ENCODE data around the gene ZNF296. TPM values are rescaled to one million over a fixed set of nuclear protein-coding genes. Genes with fewer than 3 reads are reported as not detected.

The ZNF296 gene
- total and polyA plus RNA-seq, 2 donors (not counting 3 experiments of a cell fraction or from before 2014, with no cell fraction given), result 0.35 to 1.8 TPM

DNA sequence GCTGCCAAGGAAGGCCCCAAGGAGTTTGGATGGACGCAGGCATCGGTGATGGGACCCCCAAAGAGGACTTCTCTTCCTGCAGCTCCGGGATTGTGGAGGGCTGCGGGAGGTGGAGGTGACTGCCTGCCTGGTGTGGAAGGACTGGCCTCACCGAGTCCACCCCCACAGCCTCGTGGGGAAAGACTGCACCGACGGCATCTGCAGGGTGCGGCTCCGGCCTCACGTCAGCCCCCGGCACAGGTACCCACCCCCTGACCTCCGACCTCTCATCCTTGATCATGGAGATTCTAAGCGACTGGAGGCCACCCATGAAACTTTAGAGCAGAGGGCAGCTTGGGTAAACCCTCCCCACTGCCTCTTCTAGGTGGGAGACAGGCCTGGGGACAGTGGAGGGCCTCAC is 54.3 kb downstream of the ZNF296 start:
- Histone ChIP-seq H2AFZ (ENCODE audit: low read depth, low read length) (no peak overlapping the region), H4K20me1 (replicated peaks; ENCODE audit: control insufficient read depth, extremely low read depth, insufficient read depth, low read length) (no peaks in the 10 kb centered on the region), H3K79me2 (ENCODE audit: control insufficient read depth, insufficient read depth, low read length) (no peaks in the 10 kb centered on the region), H3K27me3 (ENCODE audit: control insufficient read depth in 2 of 2, insufficient read depth in 2 of 2, low read length in 2 of 2) (no peaks in the 10 kb centered on the region), H3K9me3 (replicated peaks; ENCODE audit: control insufficient read depth, insufficient read depth, low read length) (no peaks in the 10 kb centered on the region), H3K4me3 (replicated peaks in 1 of 3; ENCODE audit: insufficient read depth in 1 of 3, low read depth in 1 of 3, low read length in 3 of 3) (no peak overlapping the region), H3K36me3 (ENCODE audit: control insufficient read depth in 2 of 2, extremely low read depth in 1 of 2, insufficient read depth in 2 of 2, low read length in 2 of 2) (no peaks in the 10 kb centered on the region), H3K9ac (replicated peaks; ENCODE audit: extremely low read depth, insufficient read depth, low read length) (no peak overlapping the region), H3K9me1 (replicated peaks; ENCODE audit: control insufficient read depth, extremely low read depth, insufficient read depth, low read length) (no peaks in the 10 kb centered on the region), H3K4me1 (ENCODE audit: control insufficient read depth, extremely low read depth, insufficient read depth, low read length) (no peaks in the 10 kb centered on the region), H3K4me2 (ENCODE audit: insufficient read depth, low read length) (no peak overlapping the region), H3K27ac (ENCODE audit: insufficient read depth, low read depth, low read length) (no peak overlapping the region)
- ChIA-PET POLR2A (no interaction called here), CTCF (no interaction called here)
- DNase-seq (ENCODE audit: low read depth, low spot score), result no peak
- intact Hi-C loops (cut with micrococcal nuclease), result no loop called here
- no peak for FAIRE-seq
- BruUV-seq (replicated peaks), result no TSS peak
- TF ChIP-seq POLR2A (IDR thresholded peaks at IDR 0.05; ENCODE audit: low read depth, low read length) (no peak), EZH2 (IDR thresholded peaks at IDR 0.05; ENCODE audit: borderline replicate concordance, low read depth, low read length, severe bottlenecking) (no peak), JUN (IDR thresholded peaks at IDR 0.05; ENCODE audit: borderline replicate concordance, insufficient read depth, insufficient read length, low read depth) (no peak), MYC (IDR thresholded peaks at IDR 0.05; ENCODE audit: low read depth, low read length) (no peak), GATA2 (IDR thresholded peaks at IDR 0.05; ENCODE audit: insufficient read depth, insufficient read length, low read depth, low read length) (no peak), POLR2AphosphoS5 (IDR thresholded peaks at IDR 0.05; ENCODE audit: insufficient read depth, low read depth, low read length) (no peak)
- TF ChIP-seq, protein P1, sequence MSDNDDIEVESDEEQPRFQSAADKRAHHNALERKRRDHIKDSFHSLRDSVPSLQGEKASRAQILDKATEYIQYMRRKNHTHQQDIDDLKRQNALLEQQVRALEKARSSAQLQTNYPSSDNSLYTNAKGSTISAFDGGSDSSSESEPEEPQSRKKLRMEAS (IDR thresholded peaks at IDR 0.05; ENCODE audit: insufficient read depth, insufficient read length), result no peak
- TF ChIP-seq, protein P2, sequence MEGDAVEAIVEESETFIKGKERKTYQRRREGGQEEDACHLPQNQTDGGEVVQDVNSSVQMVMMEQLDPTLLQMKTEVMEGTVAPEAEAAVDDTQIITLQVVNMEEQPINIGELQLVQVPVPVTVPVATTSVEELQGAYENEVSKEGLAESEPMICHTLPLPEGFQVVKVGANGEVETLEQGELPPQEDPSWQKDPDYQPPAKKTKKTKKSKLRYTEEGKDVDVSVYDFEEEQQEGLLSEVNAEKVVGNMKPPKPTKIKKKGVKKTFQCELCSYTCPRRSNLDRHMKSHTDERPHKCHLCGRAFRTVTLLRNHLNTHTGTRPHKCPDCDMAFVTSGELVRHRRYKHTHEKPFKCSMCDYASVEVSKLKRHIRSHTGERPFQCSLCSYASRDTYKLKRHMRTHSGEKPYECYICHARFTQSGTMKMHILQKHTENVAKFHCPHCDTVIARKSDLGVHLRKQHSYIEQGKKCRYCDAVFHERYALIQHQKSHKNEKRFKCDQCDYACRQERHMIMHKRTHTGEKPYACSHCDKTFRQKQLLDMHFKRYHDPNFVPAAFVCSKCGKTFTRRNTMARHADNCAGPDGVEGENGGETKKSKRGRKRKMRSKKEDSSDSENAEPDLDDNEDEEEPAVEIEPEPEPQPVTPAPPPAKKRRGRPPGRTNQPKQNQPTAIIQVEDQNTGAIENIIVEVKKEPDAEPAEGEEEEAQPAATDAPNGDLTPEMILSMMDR (IDR thresholded peaks at IDR 0.05; ENCODE audit: extremely low read depth in 1 of 2, insufficient read depth in 1 of 2, low read depth in 1 of 2, low read length in 2 of 2), result no peak
- dilution Hi-C loops (cut with MboI; ENCODE audit: extremely low pct_ligation_motif_present, low sequenced_read_pairs), result no loop called here

Small RNA genes within 50 kb of the gene (small RNA-seq; reads per million reads assigned to genes)
- gene RNU6-611P (ENCODE audit: insufficient read depth, insufficient read length, low read depth, low replicate concordance), result not detected

Other genes starting within 250 kb of the ZNF296 start
- 205 and 211 TPM in 2 replicates for gene NECTIN2, start 230.2 kb downstream of the ZNF296 start, total RNA-seq
- 238 and 262 TPM in 2 replicates for gene NECTIN2, start 230.2 kb downstream of the ZNF296 start, polyA plus RNA-seq
- 90.7 and 101 TPM in 2 replicates for gene TOMM40, start 185.2 kb downstream of the ZNF296 start, total RNA-seq
- 70.2 and 71.8 TPM in 2 replicates for gene TOMM40, start 185.2 kb downstream of the ZNF296 start, polyA plus RNA-seq
- 1.5 and 3.3 TPM in 2 replicates for gene APOE, start 170.7 kb downstream of the ZNF296 start, total RNA-seq
- gene APOE, start 170.7 kb downstream of the ZNF296 start, polyA plus RNA-seq, result 6.2 and 6.9 TPM in 2 replicates
- 5.0 and 11.4 TPM in 2 replicates for gene APOC1, start 161.9 kb downstream of the ZNF296 start, total RNA-seq
- gene APOC1, start 161.9 kb downstream of the ZNF296 start, polyA plus RNA-seq, result 15.0 and 18.5 TPM in 2 replicates
- not detected in 2 replicates for gene APOC4, start 134.2 kb downstream of the ZNF296 start, total RNA-seq
- not detected in 2 replicates for gene APOC4, start 134.2 kb downstream of the ZNF296 start, polyA plus RNA-seq
- gene APOC2, start 130.4 kb downstream of the ZNF296 start, total RNA-seq, result not detected in 2 replicates
- gene APOC2, start 130.4 kb downstream of the ZNF296 start, polyA plus RNA-seq, result not detected in 2 replicates
- 108 and 115 TPM in 2 replicates for gene CLPTM1, start 121.1 kb downstream of the ZNF296 start, total RNA-seq
- 176 and 200 TPM in 2 replicates for gene CLPTM1, start 121.1 kb downstream of the ZNF296 start, polyA plus RNA-seq
- 10.5 and 13.2 TPM in 2 replicates for gene RELB, start 75.0 kb downstream of the ZNF296 start, total RNA-seq
- 14.4 and 19.8 TPM in 2 replicates for gene RELB, start 75.0 kb downstream of the ZNF296 start, polyA plus RNA-seq
- 70.7 and 77.0 TPM in 2 replicates for gene CLASRP, start 37.4 kb downstream of the ZNF296 start, total RNA-seq
- gene CLASRP, start 37.4 kb downstream of the ZNF296 start, polyA plus RNA-seq, result 30.5 and 40.7 TPM in 2 replicates
- gene GEMIN7, start 2.8 kb upstream of the ZNF296 start, total RNA-seq, result 30.3 and 34.2 TPM in 2 replicates
- 53.7 and 55.6 TPM in 2 replicates for gene GEMIN7, start 2.8 kb upstream of the ZNF296 start, polyA plus RNA-seq
- gene PPP1R37, start 16.7 kb upstream of the ZNF296 start, total RNA-seq, result 27.1 and 28.5 TPM in 2 replicates
- 16.2 and 18.6 TPM in 2 replicates for gene PPP1R37, start 16.7 kb upstream of the ZNF296 start, polyA plus RNA-seq
- not detected in 2 replicates for gene NKPD1, start 84.5 kb upstream of the ZNF296 start, total RNA-seq
- 0.04 and 0.05 TPM in 2 replicates for gene NKPD1, start 84.5 kb upstream of the ZNF296 start, polyA plus RNA-seq
- gene TRAPPC6A, start 101.8 kb upstream of the ZNF296 start, total RNA-seq, result 12.6 and 18.1 TPM in 2 replicates
- gene TRAPPC6A, start 101.8 kb upstream of the ZNF296 start, polyA plus RNA-seq, result 45.4 and 46.6 TPM in 2 replicates
- 11.7 and 17.4 TPM in 2 replicates for gene BLOC1S3, start 102.3 kb upstream of the ZNF296 start, total RNA-seq
- 13.6 and 13.8 TPM in 2 replicates for gene BLOC1S3, start 102.3 kb upstream of the ZNF296 start, polyA plus RNA-seq
- gene EXOC3L2, start 168.9 kb upstream of the ZNF296 start, total RNA-seq, result 0.66 and 1.2 TPM in 2 replicates
- gene EXOC3L2, start 168.9 kb upstream of the ZNF296 start, polyA plus RNA-seq, result 1.7 and 1.8 TPM in 2 replicates
- 50.0 and 51.6 TPM in 2 replicates for gene MARK4, start 174.8 kb upstream of the ZNF296 start, total RNA-seq
- 13.9 and 14.4 TPM in 2 replicates for gene MARK4, start 174.8 kb upstream of the ZNF296 start, polyA plus RNA-seq
- not detected in 2 replicates for gene CKM, start 246.4 kb upstream of the ZNF296 start, total RNA-seq
- gene CKM, start 246.4 kb upstream of the ZNF296 start, polyA plus RNA-seq, result not detected in 2 replicates